Panc1 (cell line): ENCODE data around the gene RNF168. TPM values are rescaled to one million over a fixed set of nuclear protein-coding genes. Genes with fewer than 3 reads are reported as not detected.
"Not testable (repeated sequence)": the region's sequence is repeated elsewhere in the genome, so short reads cannot be mapped to it uniquely, and the experiment has no call there.

Source experiments
- ATAC-seq: fragments of 200-7000 bp; cut with Tn5 transposase; 2 replicates; pipeline ENCODE4 v1.9.1; 2020; ENCODE audit warnings: mild to moderate bottlenecking, moderate library complexity
- BruUV-seq: library from RNA; stranded (reverse); fragments of 400-500 nt; replicated peaks from 2 replicates; lab custom pipeline; 2021; lab: Mats Ljungman, UMichigan
- CTCF ChIA-PET: fragments of 300-600 bp; sonication (Branson Sonifier 250); formaldehyde crosslinking; loops from one replicate; lab custom pipeline; 2022; ENCODE audit warnings: antibody characterized with exemption; lab: Charles Lee
- POLR2A ChIA-PET: fragments of 300-600 bp; sonication (Branson Sonifier 250); formaldehyde crosslinking; loops from one replicate; lab custom pipeline; 2022; ENCODE audit warnings: antibody characterized with exemption; lab: Charles Lee
- DNase-seq: peaks from one replicate; pipeline ENCODE4 v3.0.0-alpha.2; 2010; ENCODE audit warnings: low read depth, low spot score
- H3K27ac ChIP-seq: 2 replicates; pipeline ENCODE4 v1.5.1; 2011; ENCODE audit warnings: mild to moderate bottlenecking, low read length, inconsistent platforms
- H3K27me3 ChIP-seq: fragments of 200-500 bp; sonication (Bioruptor generic); 2 replicates; pipeline ENCODE4 v1.6.0; 2014; ENCODE audit warnings: low read length, inconsistent platforms; ENCODE audit not compliant: control insufficient read depth, insufficient read depth
- H3K36me3 ChIP-seq: fragments of 200-500 bp; sonication (Bioruptor generic); 2 replicates; pipeline ENCODE4 v1.5.1; 2014; ENCODE audit warnings: inconsistent platforms, mild to moderate bottlenecking, low read length, moderate library complexity; ENCODE audit not compliant: control insufficient read depth, insufficient read depth
- H3K4me1 ChIP-seq: 2 replicates; pipeline ENCODE4 v1.5.1; 2011; ENCODE audit warnings: inconsistent platforms, mild to moderate bottlenecking, low read length, moderate library complexity; ENCODE audit not compliant: control insufficient read depth, insufficient read depth
- H3K4me3 ChIP-seq, 2 experiments: 2 replicates each; pipeline ENCODE4 v1.5.1; 2011 to 2012; ENCODE audit warnings: low read depth in 2 of 2, low read length in 2 of 2, mild to moderate bottlenecking in 2 of 2, inconsistent platforms in 1 of 2, moderate library complexity in 1 of 2
- H3K9me3 ChIP-seq: fragments of 200-500 bp; sonication (Bioruptor generic); 2 replicates; pipeline ENCODE4 v1.5.1; 2014; ENCODE audit warnings: low read depth, mild to moderate bottlenecking, inconsistent platforms, low read length, moderate library complexity; ENCODE audit not compliant: control insufficient read depth, insufficient read depth
- CTCF ChIP-seq: fragments of 450-650 bp; IDR thresholded peaks from 2 replicates; pipeline ENCODE4 v1.5.1; 2017; ENCODE audit warnings: mild to moderate bottlenecking
- POLR2AphosphoS5 ChIP-seq: IDR thresholded peaks from 2 replicates; pipeline ENCODE4 v1.6.1; 2012; ENCODE audit warnings: mild to moderate bottlenecking, low read depth, low read length, moderate library complexity
- SIN3A ChIP-seq: IDR thresholded peaks from 2 replicates; pipeline ENCODE4 v1.6.1; 2012; ENCODE audit warnings: low read depth, mild to moderate bottlenecking, low read length, moderate library complexity, borderline replicate concordance; ENCODE audit not compliant: insufficient read depth
- TCF7L2 ChIP-seq: IDR thresholded peaks from 2 replicates; pipeline ENCODE4 v1.6.1; 2011; ENCODE audit warnings: mild to moderate bottlenecking, low read depth, low read length, inconsistent platforms
- in situ Hi-C: cut with HindIII; loops from 2 replicates; pipeline ENCODE4 v1.10.0; 2016; ENCODE audit warnings: low sequenced_read_pairs, low pct_unique_long_range_greater_than_20kb
- intact Hi-C: fragments of 100-400 bp; cut with micrococcal nuclease; formaldehyde crosslinking; loops from one replicate; pipeline ENCODE4 v1.10.0; 2022; ENCODE audit not compliant: unreplicated experiment
- total RNA-seq: library from RNA; stranded (reverse); gene quantifications from one replicate; pipeline ENCODE4 v1.2.1, GENCODE V29; 2021; ENCODE audit not compliant: unreplicated experiment
- TF ChIP-seq, protein P1 (sequence below), 2 experiments: IDR thresholded peaks; 2 replicates each; pipeline ENCODE4 v1.6.1; 2011 to 2012; ENCODE audit warnings: low read depth in 2 of 2, control low read depth in 1 of 2, low read length in 1 of 2, mild to moderate bottlenecking in 1 of 2, moderate library complexity in 1 of 2; ENCODE audit not compliant: insufficient read depth in 1 of 2

Gene RNF168
- total RNA-seq, 1 experiment from 2014 or later, result 21.3 TPM

- in situ Hi-C loops, result no loop called here
- CTCF ChIA-PET, result no interaction called here
- no peaks in the 10 kb centered on the region for H3K4me1 ChIP-seq
- BruUV-seq, result no TSS peak
- H3K36me3 ChIP-seq, result no peaks in the 10 kb centered on the region
- no peak for ATAC-seq
- no peak overlapping the region for H3K27ac ChIP-seq
- TF ChIP-seq, protein P1, sequence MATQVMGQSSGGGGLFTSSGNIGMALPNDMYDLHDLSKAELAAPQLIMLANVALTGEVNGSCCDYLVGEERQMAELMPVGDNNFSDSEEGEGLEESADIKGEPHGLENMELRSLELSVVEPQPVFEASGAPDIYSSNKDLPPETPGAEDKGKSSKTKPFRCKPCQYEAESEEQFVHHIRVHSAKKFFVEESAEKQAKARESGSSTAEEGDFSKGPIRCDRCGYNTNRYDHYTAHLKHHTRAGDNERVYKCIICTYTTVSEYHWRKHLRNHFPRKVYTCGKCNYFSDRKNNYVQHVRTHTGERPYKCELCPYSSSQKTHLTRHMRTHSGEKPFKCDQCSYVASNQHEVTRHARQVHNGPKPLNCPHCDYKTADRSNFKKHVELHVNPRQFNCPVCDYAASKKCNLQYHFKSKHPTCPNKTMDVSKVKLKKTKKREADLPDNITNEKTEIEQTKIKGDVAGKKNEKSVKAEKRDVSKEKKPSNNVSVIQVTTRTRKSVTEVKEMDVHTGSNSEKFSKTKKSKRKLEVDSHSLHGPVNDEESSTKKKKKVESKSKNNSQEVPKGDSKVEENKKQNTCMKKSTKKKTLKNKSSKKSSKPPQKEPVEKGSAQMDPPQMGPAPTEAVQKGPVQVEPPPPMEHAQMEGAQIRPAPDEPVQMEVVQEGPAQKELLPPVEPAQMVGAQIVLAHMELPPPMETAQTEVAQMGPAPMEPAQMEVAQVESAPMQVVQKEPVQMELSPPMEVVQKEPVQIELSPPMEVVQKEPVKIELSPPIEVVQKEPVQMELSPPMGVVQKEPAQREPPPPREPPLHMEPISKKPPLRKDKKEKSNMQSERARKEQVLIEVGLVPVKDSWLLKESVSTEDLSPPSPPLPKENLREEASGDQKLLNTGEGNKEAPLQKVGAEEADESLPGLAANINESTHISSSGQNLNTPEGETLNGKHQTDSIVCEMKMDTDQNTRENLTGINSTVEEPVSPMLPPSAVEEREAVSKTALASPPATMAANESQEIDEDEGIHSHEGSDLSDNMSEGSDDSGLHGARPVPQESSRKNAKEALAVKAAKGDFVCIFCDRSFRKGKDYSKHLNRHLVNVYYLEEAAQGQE (IDR thresholded peaks at IDR 0.05; ENCODE audit: insufficient read depth in 1 of 2, low read depth in 2 of 2, low read length in 1 of 2), result no peak
- TF ChIP-seq CTCF, result no peak
- no peak for TF ChIP-seq SIN3A
- TF ChIP-seq POLR2AphosphoS5, result no peak
- TF ChIP-seq TCF7L2, result no peak
- H3K9me3 ChIP-seq, result no peaks in the 10 kb centered on the region
- no peak overlapping the region for H3K4me3 ChIP-seq
- intact Hi-C loops, result no loop called here
- no peaks in the 10 kb centered on the region for H3K27me3 ChIP-seq
- no peak for DNase-seq
- POLR2A ChIA-PET, result no interaction called here
These were observed 40.2 kb downstream of the RNF168 start for GRCh38 chr3:196463478-196463756.

DNA sequence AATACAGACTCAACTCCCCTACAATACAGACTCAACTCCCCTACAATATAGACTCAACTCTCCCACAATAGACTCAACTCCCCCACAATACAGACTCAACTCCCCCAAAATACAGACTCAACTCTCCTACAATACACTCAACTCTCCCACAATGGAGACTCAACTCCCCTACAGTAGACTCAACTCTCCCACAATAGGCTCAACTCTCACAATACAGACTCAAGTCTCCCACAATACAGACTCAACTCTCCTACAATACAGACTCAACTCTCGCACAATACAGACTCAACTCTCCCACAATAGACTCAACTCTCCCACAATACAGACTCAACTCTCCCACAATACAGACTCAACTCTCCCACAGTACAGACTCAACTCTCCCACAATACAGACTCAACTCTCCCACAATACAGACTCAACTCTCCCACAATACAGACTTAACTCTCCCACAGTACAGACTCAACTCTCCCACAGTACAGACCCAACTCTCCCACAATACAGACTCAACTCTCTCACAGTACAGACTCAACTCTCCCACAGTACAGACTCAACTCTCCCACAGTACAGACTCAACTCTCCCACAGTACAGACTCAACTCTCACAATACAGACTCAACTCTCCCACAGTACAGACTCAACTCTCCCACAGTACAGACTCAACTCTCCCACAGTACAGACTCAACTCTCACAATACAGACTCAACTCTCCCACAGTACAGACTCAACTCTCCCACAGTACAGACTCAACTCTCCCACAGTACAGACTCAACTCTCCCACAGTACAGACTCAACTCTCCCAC lies 40.7 kb downstream of the RNF168 start:
- BruUV-seq, CTCF ChIA-PET, H3K4me3 ChIP-seq, H3K4me1 ChIP-seq, H3K9me3 ChIP-seq, H3K27ac ChIP-seq, ATAC-seq, DNase-seq, H3K27me3 ChIP-seq, H3K36me3 ChIP-seq, in situ Hi-C loops, POLR2A ChIA-PET, intact Hi-C loops: not testable (repeated sequence)

GRCh38 chr3:196458063-196458462 lies 45.5 kb downstream of the RNF168 start:
- H3K4me3 ChIP-seq, result no peak overlapping the region
- intact Hi-C loops, result no loop called here
- H3K36me3 ChIP-seq, result no peaks in the 10 kb centered on the region
- in situ Hi-C loops, result no loop called here
- no peaks in the 10 kb centered on the region for H3K27me3 ChIP-seq
- no peak overlapping the region for H3K27ac ChIP-seq
- CTCF ChIA-PET, result interaction anchor here (0.7 kb wide), 1 partner anchor 60 kb away, joined by 3 read pairs; no protein-coding TSS in a partner anchor
- DNase-seq (no peak), ATAC-seq (no peak)
- POLR2A ChIA-PET, result interaction anchor here (0.7 kb wide), 1 partner anchor 250 kb away, joined by 12 read pairs; no protein-coding TSS in a partner anchor
- H3K9me3 ChIP-seq, result no peaks in the 10 kb centered on the region
- TF ChIP-seq TCF7L2 (no peak), SIN3A (no peak), POLR2AphosphoS5 (no peak)
- H3K4me1 ChIP-seq, result no peaks in the 10 kb centered on the region
- BruUV-seq, result no TSS peak

GRCh38 chr3:196457470-196457869 lies 46.1 kb downstream of the RNF168 start:
- POLR2A ChIA-PET, result interaction anchor here (0.7 kb wide), 1 partner anchor 251 kb away, joined by 12 read pairs; no protein-coding TSS in a partner anchor
- H3K4me3 ChIP-seq, result not testable (repeated sequence)

More at GRCh38 chr3:196457470-196457869, 46.1 kb downstream of the RNF168 start:
- H3K36me3 ChIP-seq, DNase-seq, H3K4me1 ChIP-seq, BruUV-seq, H3K27ac ChIP-seq, H3K27me3 ChIP-seq, H3K9me3 ChIP-seq, in situ Hi-C loops, intact Hi-C loops, ATAC-seq: not testable (repeated sequence)
- CTCF ChIA-PET, result interaction anchor here (0.7 kb wide), 1 partner anchor 59 kb away, joined by 3 read pairs; no protein-coding TSS in a partner anchor
